Stimulated activated CD8-positive, alpha-beta memory T cell treated with anti-CD3 and anti-CD28 coated beads, Interleukin-12 subunit alpha, Interleukin-12 subunit beta, amount 100 ng/mL, for 24 hours (primary cell): ENCODE results near the gene RIT2.

Experiments
- DNase-seq: peaks from one replicate; pipeline ENCODE4 v3.0.0-alpha.2; 2020; ENCODE audit errors: extremely low read depth

RIT2 gene

DNA sequence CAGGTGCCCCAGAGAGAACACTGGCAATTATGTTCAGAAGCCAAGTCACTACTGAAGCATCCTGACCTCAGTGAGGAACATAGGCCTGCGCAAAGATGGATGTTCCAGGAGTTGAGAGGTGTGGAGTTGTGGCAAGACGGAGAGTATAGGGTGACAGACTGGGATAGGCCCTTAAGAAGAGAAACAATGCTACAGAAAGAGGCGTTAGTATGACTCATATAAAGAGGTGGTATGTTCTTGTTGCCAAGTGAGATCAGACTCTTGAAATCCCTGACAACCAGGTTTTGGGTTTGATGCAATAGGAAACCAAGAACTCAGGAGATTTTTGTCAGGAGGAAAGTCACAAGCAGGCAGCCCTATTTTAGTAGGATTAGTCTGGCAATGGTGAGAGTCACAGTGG is 185.6 kb downstream of the RIT2 start:
- DNase-seq, result no peak

DNA sequence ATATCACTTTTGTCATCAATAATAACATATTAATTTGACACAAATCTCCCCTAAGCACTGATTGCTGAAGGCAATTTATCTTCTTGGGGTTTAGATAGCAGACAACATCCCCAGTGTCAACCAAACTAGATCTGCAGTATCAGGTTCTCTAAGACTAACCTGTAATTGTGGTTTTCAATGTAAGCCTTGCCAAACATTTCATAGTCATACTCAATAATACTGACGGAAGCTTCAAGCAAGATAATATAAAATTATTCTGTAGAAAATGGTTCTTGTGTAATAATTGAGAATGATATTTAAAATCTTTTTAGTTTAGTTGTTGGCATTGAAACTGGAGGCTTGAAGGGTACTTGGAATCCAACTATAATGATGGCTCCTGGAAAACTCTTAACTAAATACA is 186.3 kb downstream of the RIT2 start:
- no peak for DNase-seq

DNA sequence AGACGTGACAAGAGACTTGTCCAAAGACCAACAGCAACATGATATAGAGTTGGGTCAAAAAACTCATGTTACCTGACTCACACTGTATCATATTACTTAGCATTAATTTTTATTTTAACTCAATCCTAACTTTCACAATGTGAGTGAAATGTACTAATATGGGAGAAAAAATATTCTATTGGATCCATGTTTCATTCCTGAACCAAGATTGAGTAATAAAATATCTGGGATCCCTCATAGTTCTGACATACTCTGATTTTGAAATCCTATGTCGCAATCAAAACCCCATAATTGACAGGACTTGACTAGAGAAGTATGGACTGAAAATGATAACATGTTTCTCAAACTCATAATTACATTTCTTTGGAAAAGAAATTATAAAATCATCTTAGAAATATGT is 190.4 kb downstream of the RIT2 start:
- no peak for DNase-seq

DNA sequence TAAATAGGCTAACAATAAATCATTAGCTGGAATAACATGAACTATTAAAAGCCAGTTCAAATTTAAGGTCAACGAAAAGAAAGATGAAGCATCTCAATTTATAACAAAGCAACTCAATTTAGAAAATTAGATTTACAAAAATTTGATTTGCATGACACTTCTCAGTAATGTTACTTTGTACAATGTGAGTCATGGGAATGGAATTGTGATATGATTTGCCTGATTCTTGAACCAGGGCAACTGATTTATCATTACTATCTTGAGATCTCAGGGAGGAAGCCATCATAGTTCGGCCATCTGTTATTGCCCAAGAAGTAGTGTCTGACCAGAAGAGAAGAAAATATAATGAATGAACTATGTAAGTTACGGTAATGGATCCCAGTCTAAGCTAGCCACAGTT is 193.1 kb downstream of the RIT2 start:
- no peak for DNase-seq

DNA sequence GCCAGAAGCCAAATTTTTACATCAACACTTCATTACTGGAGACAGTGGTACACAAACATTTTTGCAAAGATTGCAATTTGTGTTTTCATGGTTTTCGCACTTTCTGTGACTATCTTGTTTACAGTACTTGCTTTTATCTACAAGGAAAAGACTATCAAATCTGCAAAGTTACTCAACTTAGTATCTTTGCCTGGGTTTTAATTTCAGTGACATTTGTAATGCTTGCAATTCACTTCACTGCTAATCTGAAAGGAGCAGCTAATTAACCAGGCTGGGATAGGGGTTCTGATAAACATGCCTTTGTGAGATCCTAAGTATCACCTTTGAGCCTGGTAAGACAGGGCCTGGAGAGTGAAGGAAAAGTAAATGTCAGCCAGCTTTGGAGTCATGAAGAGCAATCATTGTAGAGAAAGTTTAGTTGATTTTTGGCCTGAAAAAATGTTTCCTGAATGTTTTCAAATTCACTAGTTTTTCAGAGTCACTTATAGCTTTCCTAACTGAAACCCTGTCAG is 194.2 kb downstream of the RIT2 start:
- no peak for DNase-seq

DNA sequence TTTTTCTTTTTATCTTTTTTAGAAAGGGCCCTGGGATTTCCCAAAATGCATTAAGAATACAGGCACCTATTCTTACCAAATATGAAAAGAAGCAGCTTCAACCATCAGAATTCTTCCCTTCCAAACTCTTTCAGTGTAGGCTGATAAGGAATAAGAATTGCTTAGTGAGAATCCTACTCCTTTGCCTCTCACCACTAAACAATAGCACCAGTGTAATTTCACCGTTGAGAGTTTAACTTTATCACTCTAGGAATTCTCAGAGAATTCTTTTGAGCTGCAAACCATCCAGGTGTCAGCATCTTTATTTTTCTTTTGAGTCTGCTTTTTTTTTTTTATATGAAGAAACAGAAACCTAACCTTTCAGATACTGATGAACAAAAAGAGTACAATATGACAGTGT is 194.9 kb downstream of the RIT2 start:
- DNase-seq, result no peak

DNA sequence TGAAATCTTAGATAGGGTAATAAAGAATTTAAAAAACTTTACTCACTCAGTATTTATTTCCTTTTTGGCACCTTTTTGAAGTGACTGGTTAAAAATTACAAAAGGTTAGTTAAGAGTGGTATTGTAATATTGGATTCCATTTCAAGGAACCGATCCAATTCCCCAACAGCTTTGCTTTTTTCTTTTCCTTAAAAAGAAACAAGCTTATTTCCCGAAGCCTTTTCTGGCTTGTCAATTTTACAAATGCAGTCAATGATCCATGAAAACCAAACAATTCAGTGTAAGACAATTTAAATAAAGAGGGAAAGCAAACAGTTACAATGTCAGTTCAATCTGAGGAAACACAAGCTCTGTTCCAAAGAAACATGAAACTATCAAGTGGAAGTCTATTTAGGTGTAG is 200.2 kb downstream of the RIT2 start:
- no peak for DNase-seq

DNA sequence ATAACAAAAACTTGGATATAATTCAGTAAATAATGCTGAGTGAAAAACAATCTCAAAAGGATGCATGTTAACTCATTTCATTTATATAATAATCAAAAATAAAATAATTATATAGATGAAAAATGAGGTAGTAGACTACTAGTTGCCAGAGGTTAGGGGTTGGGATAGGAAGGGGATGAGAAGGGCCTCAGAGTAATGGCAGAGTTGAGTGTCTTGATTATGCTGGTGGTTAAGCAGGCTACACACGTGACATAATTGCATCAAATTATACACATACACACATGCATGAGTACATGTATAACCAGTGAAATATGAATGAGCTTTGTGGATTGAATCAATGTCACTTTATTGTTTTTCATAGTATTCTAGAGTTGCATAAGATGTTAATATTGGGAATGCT is 201.0 kb downstream of the RIT2 start:
- DNase-seq, result no peak

DNA sequence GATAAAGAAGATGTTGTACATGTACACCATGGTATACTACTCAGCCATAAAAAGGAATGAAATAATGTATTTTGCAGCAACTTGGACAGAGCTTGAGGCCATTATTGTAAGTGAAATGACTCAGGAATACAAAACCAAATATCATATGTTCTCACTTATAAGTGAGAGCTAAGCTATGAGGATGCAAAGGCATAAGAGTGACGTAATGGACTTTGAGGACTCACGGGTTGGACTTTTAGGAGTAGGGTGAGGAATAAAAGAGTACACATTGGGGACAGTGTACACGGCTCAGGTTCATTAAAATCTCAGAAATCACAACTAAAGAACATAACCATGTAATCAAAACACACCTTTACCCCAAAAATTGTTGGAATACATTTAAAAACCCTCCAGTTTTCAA is 206.4 kb downstream of the RIT2 start:
- DNase-seq, result no peak

DNA sequence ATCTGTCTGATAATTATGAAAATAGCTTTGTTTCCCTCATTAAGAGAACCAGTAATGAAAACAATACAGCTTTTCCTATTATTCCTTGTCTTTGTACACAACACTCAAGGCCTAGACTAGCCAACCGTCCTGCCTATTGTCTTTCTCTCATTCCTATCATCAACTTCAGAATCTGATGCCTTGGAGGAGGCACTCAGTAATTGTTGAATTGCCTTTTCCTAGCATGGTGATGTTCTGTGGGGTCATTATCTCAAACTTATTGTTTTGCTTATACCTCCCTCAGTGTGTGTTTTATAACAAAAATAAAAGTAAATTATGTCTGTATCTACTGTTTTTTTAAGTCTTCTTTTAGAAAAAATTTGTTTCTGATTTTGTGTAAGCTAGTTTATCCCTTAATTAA is 208.7 kb downstream of the RIT2 start:
- DNase-seq, result no peak

DNA sequence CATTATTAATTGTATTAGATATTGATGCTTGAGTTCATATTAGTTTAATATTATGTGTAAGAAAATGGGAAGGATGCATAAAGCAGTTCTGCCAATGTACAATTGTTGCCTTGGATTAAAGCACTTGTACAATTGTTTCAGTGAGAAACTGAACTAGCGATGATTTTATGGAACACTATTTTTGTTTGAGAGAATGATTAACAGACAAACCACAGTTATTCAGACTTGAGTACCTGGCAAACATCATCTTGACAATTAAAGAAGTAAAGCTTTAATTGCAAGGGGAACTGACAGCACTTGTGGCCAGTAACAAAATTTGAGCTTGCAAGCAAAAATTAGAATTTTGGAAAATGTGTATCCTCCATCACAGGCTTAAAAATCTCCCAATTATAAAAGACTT is 214.3 kb downstream of the RIT2 start:
- no peak for DNase-seq

DNA sequence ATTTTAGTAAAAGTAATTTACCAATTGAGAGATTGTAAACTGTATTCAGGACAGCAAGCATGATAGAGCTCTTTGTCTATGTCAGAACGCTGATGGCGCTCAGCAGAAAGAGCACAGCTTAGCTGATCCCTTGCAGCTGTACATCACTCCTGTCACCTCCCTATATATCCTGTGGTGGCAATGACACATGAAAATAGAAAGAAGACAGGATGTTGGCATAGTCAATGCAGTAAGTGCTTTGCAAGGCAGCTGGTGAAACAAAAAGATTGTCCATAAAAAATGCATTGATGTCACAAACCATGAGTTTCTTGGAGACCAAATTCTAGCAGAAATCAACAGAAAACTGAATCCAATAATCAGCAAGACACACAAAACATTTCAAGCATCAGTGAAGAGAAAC is 221.5 kb downstream of the RIT2 start:
- no peak for DNase-seq

DNA sequence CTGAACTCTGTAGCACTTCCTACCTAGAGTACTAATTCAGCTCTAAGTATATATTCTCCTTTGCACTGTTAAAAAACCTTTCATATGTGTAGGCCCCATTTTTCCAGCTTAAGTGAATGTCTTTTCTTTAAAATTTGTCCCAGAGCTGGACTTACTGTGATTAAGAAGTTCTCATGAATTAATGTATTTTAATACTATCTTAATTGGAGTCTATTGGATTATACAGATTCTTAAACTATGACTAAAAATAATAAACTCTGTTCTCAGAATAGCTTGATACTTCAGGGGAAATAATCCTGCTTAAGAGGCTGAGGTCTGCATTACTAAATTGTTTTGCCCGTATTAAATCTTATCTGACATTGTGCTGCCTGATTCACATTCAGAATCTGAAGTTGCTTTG is 223.3 kb downstream of the RIT2 start:
- no peak for DNase-seq

DNA sequence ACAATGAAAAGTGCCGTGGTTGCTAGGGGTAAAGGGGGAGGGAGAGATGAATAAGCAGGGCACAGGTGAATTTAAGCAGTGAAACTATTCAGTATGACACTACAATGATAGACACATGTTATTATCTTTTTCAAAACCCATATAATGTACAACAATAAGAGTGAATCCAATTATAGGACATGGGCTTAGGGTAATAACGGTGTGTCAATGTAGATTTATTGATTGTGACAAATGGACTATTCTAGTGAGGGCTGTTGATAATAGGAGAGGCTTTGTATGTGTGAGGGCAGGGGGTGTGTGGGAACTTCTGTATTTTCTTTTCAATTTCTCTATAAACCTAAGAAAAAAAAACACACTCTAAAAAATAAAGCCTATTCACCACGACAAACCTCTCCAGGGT is 223.8 kb downstream of the RIT2 start:
- DNase-seq, result no peak

DNA sequence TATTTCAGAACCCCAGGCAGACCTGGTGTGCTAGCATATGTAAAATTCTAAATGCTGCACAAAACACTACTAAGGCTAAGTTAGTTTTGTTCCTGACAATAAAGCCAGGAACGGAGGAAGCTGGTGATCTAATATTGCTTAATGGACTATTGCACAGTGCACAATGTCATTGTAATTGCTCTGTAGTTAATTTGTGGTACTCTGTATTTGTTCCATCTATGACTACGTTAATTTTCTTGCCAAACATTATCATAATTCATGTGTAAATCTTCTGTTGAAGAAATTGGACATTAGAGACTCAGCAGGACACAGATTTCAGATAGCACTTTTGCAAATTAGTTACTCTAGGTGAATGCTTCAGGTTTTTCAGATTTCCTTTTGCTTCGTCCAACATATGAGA is 232.3 kb downstream of the RIT2 start:
- no peak for DNase-seq

DNA sequence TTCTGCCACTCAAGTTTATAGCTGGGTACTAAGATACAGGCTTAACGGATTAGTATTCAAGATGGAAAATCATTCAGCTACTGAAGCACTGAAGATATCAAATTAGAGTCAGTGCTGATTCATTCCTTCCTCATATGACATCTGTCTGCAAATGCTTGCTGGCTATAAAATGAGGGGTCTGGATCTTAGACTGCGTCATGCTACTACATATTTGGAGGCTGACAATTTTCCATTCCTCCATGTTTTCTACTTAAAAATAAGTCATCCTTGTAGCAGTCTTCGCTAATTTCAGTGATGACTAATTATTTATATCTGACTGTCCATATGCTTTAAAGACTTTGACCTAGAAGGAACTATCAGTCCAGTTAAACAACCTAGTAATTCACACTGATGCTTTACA is 233.4 kb downstream of the RIT2 start:
- DNase-seq, result no peak

DNA sequence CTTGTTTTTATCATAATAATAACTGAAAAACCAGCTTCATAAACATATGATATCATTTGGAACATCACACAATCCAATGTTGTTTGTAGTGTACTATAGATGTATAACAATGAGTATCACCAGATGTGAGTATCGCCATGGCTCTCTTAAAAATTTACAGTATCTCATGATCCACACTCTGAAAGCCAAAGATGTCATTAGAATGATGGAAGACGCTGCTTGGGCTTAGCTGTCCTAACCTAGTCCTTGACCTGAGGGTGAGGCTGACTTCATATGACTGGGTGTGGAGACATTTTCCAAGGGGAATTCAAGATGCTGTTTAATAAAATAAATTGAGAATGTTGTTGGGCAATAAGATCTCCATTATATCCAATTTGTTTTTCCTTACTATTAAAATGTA is 242.6 kb downstream of the RIT2 start:
- no peak for DNase-seq

DNA sequence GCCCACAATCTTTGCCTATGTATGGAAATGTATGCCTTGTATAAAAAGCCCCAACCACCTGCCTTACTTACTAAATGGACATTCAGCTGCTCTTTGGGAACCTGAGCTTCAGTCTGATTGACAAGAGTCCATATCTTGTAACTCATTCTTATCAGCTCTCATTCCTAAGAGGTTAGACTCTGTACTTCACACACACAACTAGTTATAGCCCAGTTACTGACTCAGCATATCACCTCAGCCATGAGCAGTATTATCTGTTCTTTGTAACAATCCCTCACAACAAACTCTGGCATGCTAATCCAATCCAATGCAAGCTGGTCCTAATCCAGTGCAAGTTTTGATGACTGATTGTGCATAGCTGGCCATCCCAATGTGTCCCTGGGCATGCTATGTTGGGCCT is 250.6 kb downstream of the RIT2 start:
- no peak for DNase-seq

DNA sequence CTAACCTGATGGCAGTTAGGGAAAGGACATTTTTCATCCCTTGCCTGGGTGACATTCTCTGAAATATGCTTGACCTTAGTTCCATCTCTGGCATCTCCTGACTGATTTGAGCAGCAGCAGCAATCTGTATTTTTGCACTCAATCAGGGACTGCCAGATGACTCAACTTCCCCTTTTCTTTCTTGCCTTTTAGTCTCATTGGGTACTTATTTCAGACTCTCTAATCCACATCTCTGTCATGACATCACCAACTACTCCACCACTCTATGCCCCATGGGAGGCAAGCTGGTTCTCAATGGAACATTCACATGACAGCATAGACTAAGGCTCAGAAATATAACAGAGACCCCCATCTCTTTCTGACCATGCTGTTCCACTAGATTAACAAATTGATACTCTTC is 254.2 kb downstream of the RIT2 start:
- DNase-seq, result no peak

DNA sequence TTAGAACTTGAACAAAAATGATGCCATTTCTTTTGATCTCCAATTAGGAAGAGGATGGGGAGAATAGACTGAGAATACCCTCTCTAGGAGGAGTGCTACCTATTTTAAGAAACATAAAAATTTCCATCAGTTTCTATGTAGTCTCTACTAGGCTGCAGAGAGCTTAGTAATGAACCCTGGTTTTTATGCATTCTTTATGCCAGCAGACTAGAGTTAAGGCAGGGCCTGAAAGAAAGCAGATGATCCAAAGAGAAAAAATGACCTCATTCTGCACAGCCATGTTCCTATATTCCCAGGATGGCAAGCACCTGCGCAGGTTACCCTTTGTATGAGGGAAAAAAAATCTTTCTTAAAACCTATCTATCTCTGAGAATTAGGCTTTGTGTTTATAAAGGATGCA is 254.9 kb downstream of the RIT2 start:
- no peak for DNase-seq

DNA sequence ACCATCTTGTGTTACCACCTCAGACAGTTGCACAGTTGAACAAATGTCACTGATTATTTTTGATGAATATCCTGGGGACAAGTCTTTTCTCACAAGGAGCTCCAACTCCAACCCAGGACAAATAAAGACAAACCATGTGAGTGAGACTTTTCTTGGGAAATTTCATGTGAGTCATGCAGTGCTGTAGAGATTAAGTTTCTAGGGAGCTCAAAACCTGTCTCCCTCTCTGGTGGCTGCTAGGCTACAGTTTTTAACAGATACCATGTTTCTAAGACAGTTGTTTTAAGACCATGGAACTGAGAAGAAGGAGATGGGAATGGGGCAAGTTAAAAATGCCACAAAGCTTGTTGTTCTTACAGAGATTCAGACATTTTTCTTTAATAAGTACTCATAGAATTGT is 255.5 kb downstream of the RIT2 start:
- DNase-seq, result no peak

DNA sequence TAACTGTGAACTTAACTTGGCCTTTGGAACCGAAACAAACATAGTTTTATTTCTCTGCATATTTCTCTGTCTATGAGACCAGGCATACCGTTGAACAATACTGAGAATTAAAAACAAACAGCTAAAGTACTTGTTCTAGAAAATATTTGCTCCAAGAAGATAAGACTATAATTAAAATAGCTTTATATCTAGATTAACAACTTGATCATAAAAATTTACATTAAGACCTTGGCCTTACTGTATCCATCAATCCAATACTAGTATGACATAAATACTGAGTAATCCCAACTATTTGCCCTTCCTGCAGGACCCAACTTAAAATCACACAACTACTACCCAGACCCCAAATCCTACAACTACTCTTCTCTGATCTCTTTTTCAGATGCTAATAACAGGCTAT is 260.9 kb downstream of the RIT2 start:
- no peak for DNase-seq

DNA sequence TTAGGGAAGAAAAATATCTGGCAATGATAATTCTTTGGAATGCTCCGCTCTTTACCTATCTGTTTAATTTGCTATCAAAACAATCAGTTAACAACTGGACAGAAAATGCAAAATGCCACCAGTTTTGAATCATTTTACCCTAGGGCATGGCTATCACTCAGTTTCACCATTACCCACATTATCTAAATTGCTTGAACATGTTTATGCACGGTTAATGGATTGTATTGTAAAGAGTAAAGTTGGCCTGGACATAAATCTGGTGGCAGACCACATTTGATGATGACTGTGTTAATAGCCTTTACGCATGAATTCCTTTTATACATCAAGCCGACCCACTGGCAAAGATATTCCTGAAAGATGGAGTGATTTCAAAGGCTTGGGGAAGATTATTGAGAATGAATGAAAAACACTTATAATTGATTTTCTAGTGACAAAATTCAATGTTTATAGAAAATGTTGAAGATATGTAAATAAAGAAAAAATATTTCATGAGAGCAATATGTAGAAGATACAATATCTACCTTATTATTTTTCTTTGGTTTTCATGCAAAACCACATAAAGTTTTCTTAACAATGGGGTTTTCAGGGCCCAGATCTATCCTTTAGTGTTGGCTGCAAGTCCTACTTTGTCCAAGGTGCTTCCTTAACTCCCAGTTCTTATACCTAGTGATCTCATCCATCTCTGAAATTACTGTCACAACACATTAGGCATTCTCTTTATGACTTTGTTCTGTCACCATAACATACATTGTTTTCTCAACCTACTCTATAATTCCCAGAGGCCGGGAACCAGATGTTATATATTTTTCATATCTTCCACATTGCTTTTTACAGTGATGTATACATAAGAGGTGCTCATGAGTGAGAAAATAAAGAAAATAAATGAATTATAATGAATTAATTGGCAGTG is 265.1 kb downstream of the RIT2 start:
- DNase-seq, result no peak

DNA sequence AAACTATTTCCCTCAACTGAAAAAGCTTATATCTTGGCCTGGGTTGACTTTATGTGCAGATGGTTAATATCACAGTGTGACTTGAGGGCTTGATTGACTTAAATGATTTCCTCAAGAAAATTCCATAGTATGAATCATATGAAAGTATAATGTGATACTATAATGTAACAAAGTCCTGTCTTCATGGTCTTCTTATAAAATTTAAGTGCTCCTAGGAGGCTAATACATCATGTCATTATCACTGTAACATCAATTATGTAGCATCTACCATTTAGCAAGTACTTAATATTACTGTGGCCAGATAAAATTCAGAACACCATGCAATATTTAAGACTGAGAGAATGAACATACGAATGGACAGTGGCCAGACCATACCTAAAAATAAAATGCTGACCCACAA is 276.1 kb downstream of the RIT2 start:
- DNase-seq, result no peak
